H1 (cell line): ENCODE measurements around the gene SNRPB2. TPM values are rescaled to one million over a fixed set of nuclear protein-coding genes. Genes with fewer than 3 reads are reported as not detected.
A peak's percentile ranks its signal among the peaks of the same experiment; 100 is the strongest.

Source experiments
- CTCF ChIA-PET: fragments of 300-600 bp; sonication (Branson Sonifier 250); formaldehyde crosslinking; loops from one replicate; lab custom pipeline; 2021; ENCODE audit not compliant: partially characterized antibody; lab: Charles Lee
- POLR2A ChIA-PET: fragments of 300-600 bp; sonication (Branson Sonifier 250); formaldehyde crosslinking; loops from one replicate; lab custom pipeline; 2021; ENCODE audit warnings: inconsistent platforms; ENCODE audit not compliant: partially characterized antibody; lab: Charles Lee
- DNase-seq, 2 experiments: peaks; one replicate each; pipeline versions ENCODE4 v3.0.0 to v3.0.0-alpha.2; 2010 to 2022; ENCODE audit warnings: low spot score in 2 of 2, low read depth in 1 of 2, mixed read lengths in 1 of 2
- FAIRE-seq: peaks from 2 replicates; lab custom pipeline; 2011; peaks lifted over from hg19 to GRCh38; lab: Jason Lieb, UNC
- H2AFZ ChIP-seq: 2 replicates; pipeline ENCODE4 v1.8.1; 2012; ENCODE audit warnings: low read length, inconsistent platforms
- H2AK5ac ChIP-seq: 2 replicates; pipeline ENCODE4 v1.6.1; 2013; ENCODE audit warnings: low read depth, low read length
- H2BK120ac ChIP-seq: replicated peaks from 2 replicates; pipeline ENCODE3; 2013; ENCODE audit warnings: low read depth, low read length, inconsistent platforms
- H2BK12ac ChIP-seq: 2 replicates; pipeline ENCODE4 v1.6.1; 2013; ENCODE audit warnings: low read depth, low read length
- H2BK15ac ChIP-seq: 2 replicates; pipeline ENCODE4 v1.6.1; 2013; ENCODE audit warnings: low read length
- H2BK20ac ChIP-seq: 2 replicates; pipeline ENCODE4 v1.6.1; 2013; ENCODE audit warnings: low read length
- H2BK5ac ChIP-seq: 2 replicates; pipeline ENCODE4 v1.6.1; 2013; ENCODE audit warnings: low read depth, low read length
- H3K14ac ChIP-seq: 2 replicates; pipeline ENCODE4 v1.6.1; 2013; ENCODE audit warnings: inconsistent platforms; ENCODE audit not compliant: insufficient read length
- H3K18ac ChIP-seq: 2 replicates; pipeline ENCODE4 v1.6.1; 2013; ENCODE audit warnings: low read length; ENCODE audit errors: extremely low read depth
- H3K23ac ChIP-seq: 2 replicates; pipeline ENCODE4 v1.6.1; 2013; ENCODE audit warnings: inconsistent platforms; ENCODE audit not compliant: insufficient read length
- H3K23me2 ChIP-seq: 2 replicates; pipeline ENCODE4 v1.6.1; 2013; ENCODE audit warnings: low read depth, low read length
- H3K27ac ChIP-seq: 2 replicates; pipeline ENCODE4 v1.6.1; 2011; ENCODE audit warnings: low read depth, low read length, inconsistent platforms
- H3K27me3 ChIP-seq, 4 experiments: replicated peaks in 1 of 4; 1 replicate in 1 of 4; 2 replicates in 3 of 4; pipeline versions ENCODE4 v1.6.1 to v1.8.1; 2011 to 2013; ENCODE audit warnings: low read length in 3 of 4, mild to moderate bottlenecking in 3 of 4, inconsistent platforms in 2 of 4, mixed read lengths in 2 of 4, moderate library complexity in 1 of 4; ENCODE audit not compliant: control insufficient read depth in 3 of 4, insufficient read depth in 3 of 4; ENCODE audit errors: extremely low read depth in 1 of 4
- H3K36me3 ChIP-seq, 4 experiments: 2 replicates each; pipeline versions ENCODE4 v1.6.1 to v1.8.1; 2011 to 2013; ENCODE audit warnings: mild to moderate bottlenecking in 4 of 4, low read length in 3 of 4, moderate library complexity in 2 of 4, control low read depth in 1 of 4, inconsistent platforms in 1 of 4; ENCODE audit not compliant: insufficient read depth in 4 of 4, control insufficient read depth in 2 of 4
- H3K4ac ChIP-seq: replicated peaks from 2 replicates; pipeline ENCODE3; 2013; ENCODE audit warnings: low read length, low read depth, mixed read lengths, inconsistent platforms; ENCODE audit not compliant: insufficient read length
- H3K4me1 ChIP-seq, 4 experiments: replicated peaks in 1 of 4; 1 replicate in 1 of 4; 2 replicates in 3 of 4; pipeline versions ENCODE4 v1.6.1 to v1.8.1; 2011 to 2013; ENCODE audit warnings: low read length in 3 of 4, inconsistent platforms in 2 of 4, mixed read lengths in 1 of 4; ENCODE audit not compliant: insufficient read depth in 4 of 4, control insufficient read depth in 3 of 4
- H3K4me2 ChIP-seq, 2 experiments: 2 replicates each; pipeline versions ENCODE4 v1.6.1 to v1.8.1; 2011 to 2013; ENCODE audit warnings: low read depth in 2 of 2, low read length in 2 of 2, control low read depth in 1 of 2, inconsistent platforms in 1 of 2, mild to moderate bottlenecking in 1 of 2; ENCODE audit not compliant: insufficient read depth in 1 of 2
- H3K4me3 ChIP-seq, 4 experiments: fragments of 200-600, 300-600 bp in 1 of 4; sonication (generic), shearing (Covaris generic), sonication (Bioruptor Twin) in 1 of 4; 2 replicates each; pipeline versions ENCODE4 v1.5.1 to v1.8.1; 2011 to 2016; ENCODE audit warnings: low read length in 4 of 4, low read depth in 3 of 4, control low read depth in 2 of 4, inconsistent platforms in 2 of 4, mild to moderate bottlenecking in 2 of 4, mixed read lengths in 1 of 4, moderate library complexity in 1 of 4; ENCODE audit not compliant: insufficient read depth in 2 of 4; ENCODE audit errors: extremely low read depth in 1 of 4
- H3K56ac ChIP-seq: replicated peaks from 2 replicates; pipeline ENCODE3; 2013; ENCODE audit warnings: low read depth, mild to moderate bottlenecking, mixed read lengths, low read length, inconsistent platforms; ENCODE audit not compliant: insufficient read length
- H3K79me1 ChIP-seq: 2 replicates; pipeline ENCODE4 v1.6.1; 2013; ENCODE audit warnings: low read depth, low read length, control low read depth
- H3K79me2 ChIP-seq, 2 experiments: 2 replicates each; pipeline versions ENCODE4 v1.6.1 to v1.8.1; 2012 to 2013; ENCODE audit warnings: low read length in 2 of 2, mild to moderate bottlenecking in 2 of 2, inconsistent platforms in 1 of 2; ENCODE audit not compliant: insufficient read depth in 2 of 2, control insufficient read depth in 1 of 2
- H3K9ac ChIP-seq, 4 experiments: replicated peaks in 1 of 4; 1 replicate in 1 of 4; 2 replicates in 3 of 4; pipeline versions ENCODE4 v1.6.1 to v1.8.1; 2011 to 2013; ENCODE audit warnings: low read depth in 3 of 4, low read length in 3 of 4, control low read depth in 2 of 4, mild to moderate bottlenecking in 2 of 4, moderate library complexity in 2 of 4, inconsistent platforms in 1 of 4; ENCODE audit errors: extremely low read depth in 1 of 4
- H3K9me3 ChIP-seq, 2 experiments: 2 replicates each; pipeline versions ENCODE4 v1.6.1 to v1.8.1; 2012 to 2013; ENCODE audit warnings: mild to moderate bottlenecking in 2 of 2, moderate library complexity in 2 of 2, control low read depth in 1 of 2, inconsistent platforms in 1 of 2, low read depth in 1 of 2, low read length in 1 of 2, mixed read lengths in 1 of 2; ENCODE audit not compliant: insufficient read depth in 2 of 2
- H4K20me1 ChIP-seq, 2 experiments: replicated peaks in 1 of 2; 2 replicates each; pipeline versions ENCODE3 to v1.8.1; 2011 to 2013; ENCODE audit warnings: inconsistent platforms in 2 of 2, low read length in 2 of 2, mild to moderate bottlenecking in 1 of 2; ENCODE audit not compliant: insufficient read depth in 2 of 2, control insufficient read depth in 1 of 2
- H4K5ac ChIP-seq: 2 replicates; pipeline ENCODE4 v1.6.1; 2013; ENCODE audit warnings: low read length, low read depth, mixed read lengths, inconsistent platforms; ENCODE audit not compliant: insufficient read length
- H4K8ac ChIP-seq: 2 replicates; pipeline ENCODE4 v1.8.0; 2013; ENCODE audit warnings: mild to moderate bottlenecking, moderate library complexity, low read length, inconsistent platforms; ENCODE audit not compliant: insufficient read depth; ENCODE audit errors: extremely low read depth
- H4K91ac ChIP-seq: replicated peaks from 2 replicates; pipeline ENCODE3; 2013; ENCODE audit warnings: low read length, mixed read lengths, inconsistent platforms; ENCODE audit not compliant: insufficient read length
- ATF3 ChIP-seq: IDR thresholded peaks from 2 replicates; pipeline ENCODE4 v1.6.1; 2011; ENCODE audit warnings: low read depth, mild to moderate bottlenecking, low read length; ENCODE audit not compliant: insufficient read depth
- CBX8 ChIP-seq: fragments of 300-800, 300-1000 bp; sonication (generic); IDR thresholded peaks from 2 replicates; pipeline ENCODE4 v1.7.1; 2016; ENCODE audit warnings: low read depth, low read length, borderline replicate concordance
- HDAC2 ChIP-seq, 2 experiments: fragments of 300-600 bp in 1 of 2; sonication (generic) in 1 of 2; IDR thresholded peaks; 2 replicates each; pipeline ENCODE4 v1.6.1; 2011 to 2012; ENCODE audit warnings: low read depth in 2 of 2, low read length in 2 of 2, mild to moderate bottlenecking in 2 of 2, moderate library complexity in 2 of 2, borderline replicate concordance in 1 of 2, inconsistent platforms in 1 of 2
- HDAC6 ChIP-seq: IDR thresholded peaks from one replicate; pipeline ENCODE4 v1.7.1; 2012; ENCODE audit warnings: low read depth, mild to moderate bottlenecking, inconsistent platforms, low read length, moderate library complexity
- POLR2AphosphoS5 ChIP-seq: IDR thresholded peaks from 2 replicates; pipeline ENCODE4 v1.6.1; 2011; ENCODE audit warnings: low read depth, low read length
- RBBP5 ChIP-seq: IDR thresholded peaks from 2 replicates; pipeline ENCODE4 v1.7.1; 2012; ENCODE audit warnings: low read depth, mild to moderate bottlenecking, inconsistent platforms, low read length, moderate library complexity, borderline replicate concordance
- SP1 ChIP-seq: IDR thresholded peaks from 2 replicates; pipeline ENCODE4 v1.6.1; 2011; ENCODE audit warnings: low read depth, low read length
- YY1 ChIP-seq: IDR thresholded peaks from 2 replicates; pipeline ENCODE4 v1.6.1; 2011; ENCODE audit warnings: low read depth, mild to moderate bottlenecking, low read length
- WGBS, 2 experiments: shearing (Covaris generic) in 1 of 2; methylation state at CpG; one replicate each; pipeline versions ENCODE4 v1.1.6 to v1.1.7; 2013 to 2015; ENCODE audit warnings: low lambda C conversion rate in 2 of 2, mixed read lengths in 2 of 2, inconsistent platforms in 1 of 2, low coverage in 1 of 2, missing lambda C conversion rate in 1 of 2; ENCODE audit not compliant: insufficient replicate concordance in 2 of 2, insufficient coverage in 1 of 2, insufficient read length in 1 of 2; ENCODE audit errors: extremely low coverage in 1 of 2, missing lambda C conversion rate in 1 of 2; 5-methylcytosine and 5-hydroxymethylcytosine counted together
- polyA plus RNA-seq, 7 experiments: library from polyadenylated mRNA; depleted of rRNA in 3 of 7; stranded (reverse) in 5 of 7; unstranded in 2 of 7; fragments of >200 nt in 5 of 7; fragments of 200-250 nt in 2 of 7; gene quantifications; 1 replicate in 5 of 7; 2 replicates in 1 of 7; 4 replicates in 1 of 7; pipeline versions ENCODE4 v1.2.1 to v1.2.3, GENCODE V29; 2011 to 2013; ENCODE audit warnings: missing spikeins in 2 of 7, mixed read lengths in 2 of 7
- total RNA-seq: library from RNA; stranded (reverse); fragmentation: NEBNext Ultra II Directional; extraction: Animal tissue kit (Norgen Biotek cat#: 25700); gene quantifications from 2 replicates; pipeline ENCODE4 v1.2.1, GENCODE V29; 2021
- TF ChIP-seq, protein P1 (sequence below): IDR thresholded peaks from 2 replicates; pipeline ENCODE4 v1.6.1; 2012; ENCODE audit warnings: low read length, inconsistent platforms

SNRPB2 gene
- total and polyA plus RNA-seq, 2 of the 8 experiments (the other 6 are each of a cell fraction or from before 2014, with no cell fraction given): 49.4 to 102 TPM

GRCh38 chr20:16760431-16761304 is 30.8 kb downstream of the SNRPB2 start:
- Histone ChIP-seq H3K18ac (no peak overlapping the region; the same call in 1 of the 2 replicates), H3K9ac (no peak overlapping the region), H3K56ac (no peak overlapping the region), H3K4me3 (no peak overlapping the region), H3K36me3 (no peaks in the 10 kb centered on the region), H3K79me1 (no peaks in the 10 kb centered on the region), H3K27ac (no peak overlapping the region), H3K4me2 (no peak overlapping the region; a peak in 1 of 4 replicates), H3K14ac (no peak overlapping the region), H2BK5ac (no peak overlapping the region), H2BK20ac (no peak overlapping the region), H2AFZ (peak overlapping the region; percentile 93), H3K4ac (no peak overlapping the region), H3K9me3 (peaks cover 6% of the 10 kb centered on the region in 2 experiments), H2BK15ac (no peak overlapping the region), H4K8ac (no peak overlapping the region), H3K4me1 (peaks cover 0 to 10% (median 2%) of the 10 kb centered on the region in 4 experiments; a peak in 2 of 7 replicates), H3K23me2 (no peaks in the 10 kb centered on the region), H3K27me3 (no peaks in the 10 kb centered on the region), H2AK5ac (no peak overlapping the region), H4K91ac (no peak overlapping the region), H3K23ac (no peak overlapping the region), H2BK120ac (no peak overlapping the region), H3K79me2 (no peaks in the 10 kb centered on the region), H4K5ac (no peak overlapping the region), H2BK12ac (no peak overlapping the region), H4K20me1 (no peaks in the 10 kb centered on the region)
- FAIRE-seq (no peak), DNase-seq (no peak)
- WGBS, 2 experiments: 77% methylated on average over 11 of the region's 11 CpGs; no CpG with 5 or more reads in 1 of the 2 experiments
- ChIA-PET POLR2A (no interaction called here), CTCF (interaction anchor here (0.6 to 4.6 kb wide), 25 partner anchors 8 to 1358 kb away, joined by 3 to 42 read pairs (median 3); partner anchors contain the start of gene OTOR)
- TF ChIP-seq CBX8: no peak
- no peak for TF ChIP-seq ATF3
- no peak for TF ChIP-seq YY1
- no peak for TF ChIP-seq RBBP5
- TF ChIP-seq HDAC6: no peak
- TF ChIP-seq HDAC2 (IDR thresholded peaks at IDR 0.05; ENCODE audit: borderline replicate concordance in 1 of 2, low read depth in 2 of 2, low read length in 2 of 2): no peak
- no peak for TF ChIP-seq POLR2AphosphoS5
- TF ChIP-seq, protein P1, sequence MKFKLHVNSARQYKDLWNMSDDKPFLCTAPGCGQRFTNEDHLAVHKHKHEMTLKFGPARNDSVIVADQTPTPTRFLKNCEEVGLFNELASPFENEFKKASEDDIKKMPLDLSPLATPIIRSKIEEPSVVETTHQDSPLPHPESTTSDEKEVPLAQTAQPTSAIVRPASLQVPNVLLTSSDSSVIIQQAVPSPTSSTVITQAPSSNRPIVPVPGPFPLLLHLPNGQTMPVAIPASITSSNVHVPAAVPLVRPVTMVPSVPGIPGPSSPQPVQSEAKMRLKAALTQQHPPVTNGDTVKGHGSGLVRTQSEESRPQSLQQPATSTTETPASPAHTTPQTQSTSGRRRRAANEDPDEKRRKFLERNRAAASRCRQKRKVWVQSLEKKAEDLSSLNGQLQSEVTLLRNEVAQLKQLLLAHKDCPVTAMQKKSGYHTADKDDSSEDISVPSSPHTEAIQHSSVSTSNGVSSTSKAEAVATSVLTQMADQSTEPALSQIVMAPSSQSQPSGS: no peak
- TF ChIP-seq SP1: no peak
